HG02610 (cell line): ENCODE measurements around the gene RAB38.

Experiments
- ATAC-seq: cut with Tn5 transposase; IDR thresholded peaks from one replicate; pipeline ENCODE4 v1.9.1; 2021; ENCODE audit warnings: mild to moderate bottlenecking, moderate library complexity; ENCODE audit not compliant: unreplicated experiment

The RAB38 gene

GRCh38 chr11:88174709-88175568 lies at the start of gene RAB38:
Gene RAB38 (minus strand): TSS chr11:88175443. CDS start chr11:88175384, 59 bp downstream.
- peak; percentile 44 for ATAC-seq

- no peak for ATAC-seq
Measured at GRCh38 chr11:88213406-88213805, 38.2 kb upstream of the RAB38 start.

GRCh38 chr11:88212300-88212699 lies 37.1 kb upstream of the RAB38 start:
- no peak for ATAC-seq

- no peak for ATAC-seq
Measured at GRCh38 chr11:88208745-88209144, 33.5 kb upstream of the RAB38 start.

- peak; percentile 89 for ATAC-seq
Measured at GRCh38 chr11:88206751-88207150, 31.5 kb upstream of the RAB38 start.

GRCh38 chr11:88204353-88204752 lies 29.1 kb upstream of the RAB38 start:
- no peak for ATAC-seq

- no peak for ATAC-seq
Measured at GRCh38 chr11:88203604-88204003, 28.4 kb upstream of the RAB38 start.

GRCh38 chr11:88202498-88202897 lies 27.3 kb upstream of the RAB38 start:
- ATAC-seq: peak; percentile 46

GRCh38 chr11:88196393-88196792 lies 21.1 kb upstream of the RAB38 start:
- ATAC-seq: no peak

GRCh38 chr11:88195908-88196307 lies 20.7 kb upstream of the RAB38 start:
- no peak for ATAC-seq

- peak; percentile 50 for ATAC-seq
Measured at GRCh38 chr11:88194990-88195389, 19.7 kb upstream of the RAB38 start.

GRCh38 chr11:88193278-88193677 lies 18.0 kb upstream of the RAB38 start:
- ATAC-seq: no peak

- ATAC-seq: no peak
Measured at GRCh38 chr11:88188932-88189253, 13.7 kb upstream of the RAB38 start.

- no peak for ATAC-seq
Measured at GRCh38 chr11:88188251-88188931, 13.1 kb upstream of the RAB38 start.

GRCh38 chr11:88183233-88183632 lies 8.0 kb upstream of the RAB38 start:
- ATAC-seq: no peak

GRCh38 chr11:88181776-88182175 lies 6.5 kb upstream of the RAB38 start:
- no peak for ATAC-seq

- ATAC-seq: no peak
Measured at GRCh38 chr11:88179971-88180629, 4.9 kb upstream of the RAB38 start.

GRCh38 chr11:88179141-88179540 lies 3.9 kb upstream of the RAB38 start:
- ATAC-seq: peak; percentile 76

GRCh38 chr11:88178191-88178590 lies 2.9 kb upstream of the RAB38 start:
- ATAC-seq: no peak

- peak; percentile 27 for ATAC-seq
Measured at GRCh38 chr11:88175569-88176075, 379 bp upstream of the RAB38 start.

- no peak for ATAC-seq
Measured at GRCh38 chr11:88173956-88174355, 1.3 kb downstream of the RAB38 start.

- no peak for ATAC-seq
Measured at GRCh38 chr11:88171982-88172381, 3.3 kb downstream of the RAB38 start.
